Cardiac fibroblast (primary cell): ENCODE measurements around the gene NKX3-2.

Experiments
- DNase-seq, 2 donors: peaks; one replicate each; pipeline versions ENCODE4 v3.0.0 to v3.0.0-alpha.2; 2010; ENCODE audit warnings: low read depth in 2 of 2
- H3K4me3 ChIP-seq, 2 donors: replicated peaks in 1 of 2; 1 replicate in 1 of 2; 2 replicates in 1 of 2; pipeline ENCODE4 v1.5.1; 2011; ENCODE audit warnings: low read depth in 2 of 2, low read length in 2 of 2, mild to moderate bottlenecking in 2 of 2, moderate library complexity in 1 of 2
- TF ChIP-seq, protein P1 (sequence below): IDR thresholded peaks from one replicate; pipeline ENCODE4 v1.5.1; 2011; ENCODE audit warnings: low read depth, mild to moderate bottlenecking, low read length, inconsistent platforms

NKX3-2 gene

DNA sequence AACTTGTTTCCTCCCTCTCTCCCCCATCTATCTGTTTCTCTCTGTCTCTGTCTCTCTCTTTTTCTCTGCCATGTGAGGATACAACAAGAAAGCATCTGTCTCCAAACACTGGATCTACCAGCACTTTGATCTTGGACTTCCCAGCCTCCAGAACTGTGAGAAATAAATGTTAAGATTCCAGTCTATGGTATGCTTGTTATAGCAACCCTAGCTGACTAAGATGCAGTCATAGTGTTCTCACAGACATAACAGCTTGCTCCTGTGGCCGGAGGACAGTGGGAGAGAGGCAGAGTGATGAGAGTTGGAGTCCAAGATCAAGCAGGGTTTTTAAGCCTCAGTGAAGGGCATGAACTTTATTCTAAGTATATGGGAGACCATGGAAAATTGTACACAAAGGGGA, 8.8 kb upstream of the NKX3-2 start:
- no peak for DNase-seq
- TF ChIP-seq, protein P1, sequence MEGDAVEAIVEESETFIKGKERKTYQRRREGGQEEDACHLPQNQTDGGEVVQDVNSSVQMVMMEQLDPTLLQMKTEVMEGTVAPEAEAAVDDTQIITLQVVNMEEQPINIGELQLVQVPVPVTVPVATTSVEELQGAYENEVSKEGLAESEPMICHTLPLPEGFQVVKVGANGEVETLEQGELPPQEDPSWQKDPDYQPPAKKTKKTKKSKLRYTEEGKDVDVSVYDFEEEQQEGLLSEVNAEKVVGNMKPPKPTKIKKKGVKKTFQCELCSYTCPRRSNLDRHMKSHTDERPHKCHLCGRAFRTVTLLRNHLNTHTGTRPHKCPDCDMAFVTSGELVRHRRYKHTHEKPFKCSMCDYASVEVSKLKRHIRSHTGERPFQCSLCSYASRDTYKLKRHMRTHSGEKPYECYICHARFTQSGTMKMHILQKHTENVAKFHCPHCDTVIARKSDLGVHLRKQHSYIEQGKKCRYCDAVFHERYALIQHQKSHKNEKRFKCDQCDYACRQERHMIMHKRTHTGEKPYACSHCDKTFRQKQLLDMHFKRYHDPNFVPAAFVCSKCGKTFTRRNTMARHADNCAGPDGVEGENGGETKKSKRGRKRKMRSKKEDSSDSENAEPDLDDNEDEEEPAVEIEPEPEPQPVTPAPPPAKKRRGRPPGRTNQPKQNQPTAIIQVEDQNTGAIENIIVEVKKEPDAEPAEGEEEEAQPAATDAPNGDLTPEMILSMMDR: no peak
- no peak overlapping the region for H3K4me3 ChIP-seq

DNA sequence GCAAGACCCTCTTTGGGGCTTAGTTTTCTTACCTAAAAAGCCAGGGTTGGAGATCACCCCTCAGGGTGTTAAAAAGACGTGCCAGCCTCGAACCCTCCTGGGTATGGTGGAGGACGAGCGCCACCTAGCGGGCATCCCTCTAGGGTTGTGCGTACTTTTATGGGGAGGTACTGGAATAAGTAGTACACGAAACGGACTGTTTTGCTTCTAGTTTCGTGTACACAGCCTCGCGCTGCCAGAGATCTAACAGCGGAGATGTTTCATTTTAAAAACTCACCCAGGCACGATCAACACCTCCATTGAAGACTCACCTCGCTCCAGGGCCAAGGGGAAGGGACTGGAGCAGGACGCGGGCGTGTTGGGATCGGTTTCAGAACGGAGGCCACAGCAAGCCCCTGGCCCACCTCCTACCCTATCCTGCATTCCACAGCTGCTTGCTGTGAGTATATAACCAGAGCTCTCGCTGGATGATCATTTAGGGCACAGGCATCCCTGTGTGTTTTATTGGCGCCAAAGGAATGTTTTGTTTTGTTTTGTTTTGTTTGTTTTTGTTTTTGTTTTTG, 4.8 kb upstream of the NKX3-2 start:
- peak; percentile 86 to 87 for DNase-seq
- peak overlapping the region; percentile 43 to 56 for H3K4me3 ChIP-seq
- TF ChIP-seq, protein P1: peak; percentile 89

DNA sequence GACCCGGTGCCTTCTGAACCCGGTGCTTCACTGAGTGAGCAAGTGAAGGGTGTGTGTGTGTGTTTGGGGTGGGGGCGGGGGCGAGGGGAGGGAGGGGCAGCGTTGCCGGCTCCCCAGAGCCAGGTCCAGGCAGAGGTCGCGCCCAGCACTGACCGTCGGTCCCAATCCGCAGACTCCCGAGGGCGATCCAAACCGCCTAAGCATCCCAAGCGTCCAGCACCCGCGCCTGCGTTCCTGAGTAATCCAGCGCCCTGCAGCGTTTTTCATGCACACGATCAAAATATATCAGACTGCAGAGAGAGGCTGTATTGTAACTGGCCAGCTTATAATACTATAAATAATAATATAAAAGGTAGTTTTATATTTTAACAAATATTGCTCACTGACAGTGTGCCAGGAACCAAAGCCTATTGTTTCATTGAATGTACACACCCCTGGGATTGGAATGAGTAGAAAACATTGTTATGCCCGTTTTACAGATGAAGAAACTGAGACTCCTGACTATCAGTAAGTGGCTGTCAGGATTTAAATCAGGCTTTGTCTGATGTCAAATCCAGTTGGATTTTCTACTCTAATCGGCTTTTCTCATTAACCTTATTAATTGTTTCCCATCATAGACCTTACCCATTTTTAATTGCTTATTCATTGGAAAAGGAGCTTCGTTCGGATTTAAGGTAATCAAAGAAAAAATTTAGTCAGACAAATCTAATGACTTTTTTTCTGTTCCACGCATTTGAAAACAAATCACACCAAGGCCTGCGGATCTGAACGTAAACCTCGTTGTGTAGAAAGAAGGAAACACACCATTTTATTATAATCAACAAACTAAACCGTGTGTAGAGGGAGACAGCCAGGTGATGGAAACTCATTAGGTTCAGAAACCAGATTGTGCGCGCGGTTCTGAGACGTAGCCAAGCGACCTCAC, 4.0 kb upstream of the NKX3-2 start:
- TF ChIP-seq, protein P1: no peak
- DNase-seq: no peak
- H3K4me3 ChIP-seq: no peak overlapping the region

DNA sequence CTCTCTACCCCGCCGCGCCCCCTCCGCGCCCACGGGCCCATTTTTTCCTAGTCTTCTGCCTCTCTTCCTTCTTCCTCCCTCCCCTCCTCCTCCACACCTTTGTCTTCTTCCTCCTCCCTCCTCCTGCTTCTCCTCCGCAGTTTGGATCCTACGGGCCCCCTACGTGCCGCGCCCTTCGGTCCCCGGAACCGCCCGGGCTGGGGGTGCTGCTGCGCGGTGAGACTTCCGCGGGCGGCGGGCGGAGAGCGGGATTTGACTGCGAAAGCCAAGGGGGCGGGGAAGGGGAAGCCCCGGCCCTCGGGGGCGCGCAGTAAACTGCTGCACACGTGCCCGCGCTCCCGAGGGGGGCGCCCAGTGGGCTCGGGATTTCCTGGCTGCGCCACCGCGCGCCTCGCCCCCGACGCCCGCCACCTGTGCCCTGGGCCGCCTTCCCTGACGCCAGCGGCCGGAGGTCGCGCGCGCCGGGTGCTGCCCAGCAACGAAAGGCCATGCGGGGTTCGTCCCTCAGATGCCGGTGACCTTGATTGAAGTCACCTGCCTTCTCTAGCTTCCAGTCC, 3.3 kb upstream of the NKX3-2 start:
- no peak for DNase-seq
- no peak overlapping the region for H3K4me3 ChIP-seq
- TF ChIP-seq, protein P1: no peak

- TF ChIP-seq, protein P1: no peak
- no peak for DNase-seq
- H3K4me3 ChIP-seq: no peak overlapping the region
Measured at GRCh38 chr4:13546941-13547484, 2.7 kb upstream of the NKX3-2 start.

- TF ChIP-seq, protein P1: no peak
- no peak overlapping the region for H3K4me3 ChIP-seq
- DNase-seq: no peak
Measured at GRCh38 chr4:13546142-13546940, 2.0 kb upstream of the NKX3-2 start.
